Fibroblast of lung (primary cell): Measurements from ENCODE around the gene OR8U1.
"Not testable (repeated sequence)": the region's sequence is repeated elsewhere in the genome, so short reads cannot be mapped to it uniquely, and the experiment has no call there.

ENCODE experiments used
- EZH2 ChIP-seq: IDR thresholded peaks from 2 replicates; pipeline ENCODE4 v1.5.1; 2012; ENCODE audit warnings: low read length, control low read depth, mild to moderate bottlenecking; ENCODE audit errors: missing control alignments
- TF ChIP-seq, protein P1 (sequence below), 2 donors: IDR thresholded peaks in 1 of 2; conservative IDR thresholded peaks in 1 of 2; 1 replicate in 1 of 2; 2 replicates in 1 of 2; pipeline ENCODE4 v1.5.1; 2011 to 2012; ENCODE audit warnings: low read length in 2 of 2, control low read depth in 1 of 2, inconsistent platforms in 1 of 2, low read depth in 1 of 2, mild to moderate bottlenecking in 1 of 2

GRCh38 chr11:56401858-56402461 lies 26.5 kb downstream of the OR8U1 start:
- TF ChIP-seq, protein P1, sequence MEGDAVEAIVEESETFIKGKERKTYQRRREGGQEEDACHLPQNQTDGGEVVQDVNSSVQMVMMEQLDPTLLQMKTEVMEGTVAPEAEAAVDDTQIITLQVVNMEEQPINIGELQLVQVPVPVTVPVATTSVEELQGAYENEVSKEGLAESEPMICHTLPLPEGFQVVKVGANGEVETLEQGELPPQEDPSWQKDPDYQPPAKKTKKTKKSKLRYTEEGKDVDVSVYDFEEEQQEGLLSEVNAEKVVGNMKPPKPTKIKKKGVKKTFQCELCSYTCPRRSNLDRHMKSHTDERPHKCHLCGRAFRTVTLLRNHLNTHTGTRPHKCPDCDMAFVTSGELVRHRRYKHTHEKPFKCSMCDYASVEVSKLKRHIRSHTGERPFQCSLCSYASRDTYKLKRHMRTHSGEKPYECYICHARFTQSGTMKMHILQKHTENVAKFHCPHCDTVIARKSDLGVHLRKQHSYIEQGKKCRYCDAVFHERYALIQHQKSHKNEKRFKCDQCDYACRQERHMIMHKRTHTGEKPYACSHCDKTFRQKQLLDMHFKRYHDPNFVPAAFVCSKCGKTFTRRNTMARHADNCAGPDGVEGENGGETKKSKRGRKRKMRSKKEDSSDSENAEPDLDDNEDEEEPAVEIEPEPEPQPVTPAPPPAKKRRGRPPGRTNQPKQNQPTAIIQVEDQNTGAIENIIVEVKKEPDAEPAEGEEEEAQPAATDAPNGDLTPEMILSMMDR (conservative IDR thresholded peaks at IDR 0.05 in 1 of 2, IDR thresholded peaks at IDR 0.05 in 1 of 2; ENCODE audit: low read depth in 1 of 2, low read length in 2 of 2), result not testable (repeated sequence)
- TF ChIP-seq EZH2, result not testable (repeated sequence)
